HG02678 (cell line): ENCODE data around the gene KCTD3.

ENCODE experiments used
- ATAC-seq: cut with Tn5 transposase; IDR thresholded peaks from one replicate; pipeline ENCODE4 v1.9.1; 2021; ENCODE audit warnings: mild to moderate bottlenecking, moderate library complexity; ENCODE audit not compliant: unreplicated experiment

KCTD3 gene

DNA sequence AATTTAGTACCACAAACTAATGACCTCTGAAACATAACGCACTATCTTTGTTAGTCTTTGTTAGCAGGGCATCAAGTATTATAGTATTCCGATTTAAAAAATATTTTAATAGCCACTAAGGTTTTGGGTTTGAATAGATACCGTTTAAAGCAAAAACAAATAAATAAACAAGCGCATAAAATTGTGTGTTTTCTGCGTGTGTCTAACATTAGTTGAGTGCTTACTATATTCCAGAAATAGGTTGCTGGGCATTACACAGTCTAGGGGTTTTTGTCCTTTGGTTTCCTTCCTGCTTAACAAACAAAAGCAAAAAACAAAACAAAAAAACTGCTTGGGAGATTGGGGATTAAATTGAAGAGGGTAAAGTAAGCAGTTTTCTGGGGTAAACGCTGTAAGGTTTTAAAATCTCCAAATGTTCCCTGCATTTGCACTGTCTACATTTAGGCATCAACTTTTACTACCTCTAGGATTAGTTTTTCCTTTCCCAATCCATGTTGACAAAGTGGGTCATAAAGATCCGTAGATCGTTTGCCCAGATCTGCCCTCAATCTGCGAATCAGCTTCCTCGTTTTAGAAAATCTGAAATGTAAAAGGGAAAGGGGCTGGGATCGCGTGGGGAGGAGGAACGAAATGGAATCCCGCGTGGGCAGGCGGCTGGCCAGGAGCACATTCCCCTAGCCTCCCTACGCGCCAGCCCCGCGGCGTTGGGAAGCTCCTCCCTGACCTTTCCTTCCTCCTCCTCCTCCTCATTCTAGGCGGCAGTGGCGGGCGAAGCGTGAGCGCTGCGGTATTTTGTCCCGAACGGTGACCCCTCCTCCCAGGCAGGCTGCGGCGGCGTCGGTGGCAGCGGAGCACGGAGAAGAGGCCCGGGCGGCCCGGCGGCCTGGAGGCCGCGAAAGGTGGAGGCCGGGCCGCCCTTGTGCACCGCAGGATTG, at the start of gene KCTD3:
TSS of gene KCTD3 (plus strand) at position 749 of the 935 bp plus-strand sequence. CDS start 382 bp downstream, outside the sequence.
- ATAC-seq: peak; percentile 72

DNA sequence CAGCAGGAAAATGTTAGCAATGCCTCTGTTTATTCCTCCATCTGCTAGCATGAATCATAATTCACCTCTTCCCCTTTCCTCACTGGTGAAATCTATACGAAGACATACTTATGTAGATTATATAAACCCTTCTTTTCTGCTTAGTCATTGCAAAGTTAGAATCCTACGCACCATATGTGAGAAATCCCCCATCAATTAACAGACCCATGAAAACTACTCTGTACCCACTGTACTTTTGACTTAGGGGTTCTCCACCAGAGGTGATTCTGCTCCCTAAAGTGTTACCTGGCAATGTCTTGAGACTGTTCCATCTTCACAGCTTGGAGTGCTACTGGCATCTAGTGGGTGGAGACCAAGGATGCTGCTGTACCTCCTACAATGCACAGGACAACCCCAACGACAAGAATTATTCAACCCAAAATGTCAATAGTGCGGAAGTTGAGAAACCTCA, 49.6 kb upstream of the KCTD3 start:
- ATAC-seq: no peak

DNA sequence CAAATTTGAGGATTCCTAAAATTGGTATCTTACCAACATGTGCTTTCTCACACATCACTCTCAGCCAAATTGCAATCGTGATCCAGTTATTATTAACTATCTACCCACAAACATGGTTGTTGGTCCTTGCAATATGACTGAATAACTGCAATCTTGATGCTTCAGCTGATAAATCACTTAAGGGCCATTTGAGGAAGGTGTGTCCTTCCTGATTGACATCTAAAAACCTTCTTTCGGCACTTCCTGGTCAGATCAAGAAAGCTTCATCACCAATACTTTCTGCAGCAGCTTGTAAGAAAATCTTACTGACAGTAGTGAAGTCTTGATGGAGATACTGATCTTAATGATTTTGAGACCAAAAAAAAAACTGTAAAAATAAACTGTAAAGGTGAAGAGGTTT, 48.5 kb upstream of the KCTD3 start:
- no peak for ATAC-seq

DNA sequence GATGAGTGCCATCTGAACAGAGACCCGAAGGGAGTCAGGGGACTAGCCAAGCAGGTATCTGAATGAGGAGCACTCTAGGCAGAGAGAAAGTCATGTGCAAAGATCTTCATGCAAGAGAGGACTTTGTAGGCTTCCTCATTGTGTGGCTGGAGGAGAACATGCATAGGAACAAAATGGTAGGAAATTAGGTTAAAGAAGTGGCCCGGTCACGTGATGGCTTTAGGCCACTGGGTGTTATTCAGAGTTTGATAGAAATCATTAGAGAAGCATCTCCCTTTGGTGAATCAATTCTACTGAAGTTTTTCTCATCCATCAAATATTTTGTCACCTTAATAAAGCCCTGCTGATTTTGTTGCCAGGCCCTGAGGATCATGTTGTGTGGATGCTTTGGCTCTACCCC, 45.8 kb upstream of the KCTD3 start:
- ATAC-seq: no peak

DNA sequence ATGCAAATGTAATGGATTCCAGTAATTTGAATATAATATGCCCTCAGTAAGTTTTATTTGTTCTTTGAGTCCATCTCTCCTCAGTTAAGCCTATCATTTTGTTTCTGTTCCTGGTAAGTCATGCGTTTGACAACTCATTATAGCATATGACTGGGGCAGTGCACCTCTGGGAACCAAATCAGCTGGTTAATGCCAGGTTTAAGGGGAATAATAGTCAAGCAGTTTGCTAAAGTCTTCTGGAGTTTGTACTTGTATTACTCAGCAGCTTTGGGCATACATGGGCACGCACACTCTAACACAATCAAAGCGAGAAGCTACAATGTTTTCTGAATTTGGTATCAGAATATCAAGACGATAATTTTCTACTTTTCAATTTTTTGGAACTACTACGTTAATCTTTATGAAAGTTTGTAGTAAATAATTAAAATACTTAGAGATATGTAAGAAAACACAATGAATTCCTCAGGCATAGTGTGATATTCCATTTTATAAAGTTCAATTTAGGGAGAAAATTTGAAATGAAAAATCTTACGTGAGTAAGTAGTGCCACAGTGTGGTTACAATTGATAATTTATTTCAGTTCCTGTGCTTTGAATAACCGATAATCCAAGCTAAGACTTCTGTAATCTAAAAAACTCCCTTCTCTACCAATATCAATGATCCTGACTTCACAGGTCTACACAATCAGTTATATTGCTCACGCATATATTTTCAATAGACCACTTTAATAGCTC, 43.8 kb upstream of the KCTD3 start:
- no peak for ATAC-seq

DNA sequence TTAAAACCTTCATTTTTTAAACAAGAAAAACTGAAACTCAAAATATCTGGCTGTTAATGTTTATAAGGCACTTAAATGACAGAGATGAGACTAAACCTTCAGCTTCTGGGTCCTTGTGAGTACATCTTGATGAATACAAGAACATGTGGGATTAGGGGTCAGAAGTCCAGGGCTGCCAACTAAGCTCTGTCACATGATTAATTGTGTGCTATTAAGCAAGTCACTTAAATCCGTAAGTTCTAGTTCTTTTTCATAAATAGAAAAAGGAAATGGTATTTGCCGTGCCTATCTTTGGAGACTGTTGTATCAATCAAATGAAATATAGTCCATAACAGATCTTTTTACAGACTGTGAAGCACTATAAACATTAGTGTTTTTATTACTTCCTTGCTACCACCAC, 43.2 kb upstream of the KCTD3 start:
- no peak for ATAC-seq

DNA sequence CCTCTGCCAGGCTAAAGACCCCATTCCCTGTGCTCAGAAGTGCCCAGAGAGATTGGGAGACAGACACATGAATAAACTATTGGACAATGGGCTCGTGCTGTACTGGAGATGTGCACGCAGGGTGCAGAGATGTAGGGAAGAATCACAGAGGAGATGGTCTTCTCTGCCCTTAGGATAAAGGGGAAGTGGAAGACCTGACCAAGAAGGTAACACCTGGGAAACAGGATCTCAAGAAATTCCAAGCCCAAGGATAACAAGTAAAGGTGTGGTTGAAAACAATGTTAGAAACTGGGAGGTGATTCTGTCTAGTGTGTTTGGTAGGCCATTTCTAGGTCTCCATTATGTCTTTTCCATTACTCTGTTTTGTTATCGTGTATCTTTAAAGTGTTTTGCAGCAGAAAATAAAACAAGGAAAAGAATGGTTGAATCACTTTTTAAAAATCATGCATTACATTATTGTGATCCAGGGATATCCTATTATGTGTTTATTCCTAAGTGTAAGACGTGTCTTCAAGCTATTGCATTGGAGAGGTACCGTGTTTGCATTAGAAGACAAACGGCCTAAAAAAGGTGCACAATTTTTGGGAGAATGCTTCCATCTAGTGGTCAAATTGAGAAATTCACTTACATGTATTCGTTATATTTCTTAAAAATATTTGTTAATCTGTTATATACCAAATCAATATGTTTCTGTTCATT, 40.8 kb upstream of the KCTD3 start:
- no peak for ATAC-seq

DNA sequence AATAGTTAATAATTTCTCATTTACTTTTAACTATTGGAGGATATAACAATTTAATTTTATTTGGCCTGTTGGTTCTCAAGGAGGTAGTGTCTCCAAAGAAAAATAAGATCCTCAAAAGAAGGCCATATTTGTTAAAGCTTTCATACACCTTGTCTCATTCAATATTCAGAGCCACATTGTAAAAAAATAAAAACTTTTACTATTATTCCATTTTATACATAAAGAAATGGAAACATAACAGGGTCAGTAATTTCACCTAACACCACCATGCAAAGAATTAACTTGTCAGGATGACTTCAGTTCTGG, 40.3 kb upstream of the KCTD3 start:
- no peak for ATAC-seq

DNA sequence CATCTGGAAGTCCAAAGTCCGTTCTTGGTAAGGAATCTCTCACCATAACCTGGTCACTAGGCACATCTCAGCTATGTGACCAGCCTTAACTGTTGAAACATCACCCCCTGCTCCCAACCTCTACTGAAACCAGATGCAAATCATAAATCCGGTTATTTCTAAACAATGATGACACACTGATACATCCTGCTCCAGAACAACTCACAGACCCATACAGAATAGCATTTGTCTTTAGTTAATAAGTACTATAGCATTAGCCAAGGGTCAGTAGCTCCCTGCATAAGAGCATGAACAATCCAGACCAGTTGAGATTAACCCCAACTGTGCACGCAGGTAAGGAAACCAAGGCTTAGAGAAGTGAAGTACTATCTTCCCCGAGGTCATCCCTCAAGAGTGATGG, 38.0 kb upstream of the KCTD3 start:
- ATAC-seq: peak; percentile 43

DNA sequence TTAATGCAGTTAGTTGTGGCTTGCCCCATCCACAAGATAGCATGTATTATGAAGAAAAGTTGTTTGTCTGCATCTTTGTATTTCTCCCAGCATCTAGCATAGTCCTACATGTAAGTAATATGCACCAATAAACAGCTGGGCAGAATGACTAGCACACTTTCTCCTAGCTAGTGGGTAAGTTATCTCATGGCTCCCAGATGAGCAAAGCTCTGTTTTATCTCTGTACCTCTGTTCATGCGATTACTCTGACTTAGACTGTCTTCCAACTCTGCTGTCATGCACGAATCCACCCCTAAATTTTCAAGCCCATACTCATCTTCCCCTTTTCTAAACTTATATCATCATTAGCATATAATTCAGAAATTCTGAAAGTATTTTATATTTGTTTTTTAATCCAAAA, 37.5 kb upstream of the KCTD3 start:
- ATAC-seq: no peak

DNA sequence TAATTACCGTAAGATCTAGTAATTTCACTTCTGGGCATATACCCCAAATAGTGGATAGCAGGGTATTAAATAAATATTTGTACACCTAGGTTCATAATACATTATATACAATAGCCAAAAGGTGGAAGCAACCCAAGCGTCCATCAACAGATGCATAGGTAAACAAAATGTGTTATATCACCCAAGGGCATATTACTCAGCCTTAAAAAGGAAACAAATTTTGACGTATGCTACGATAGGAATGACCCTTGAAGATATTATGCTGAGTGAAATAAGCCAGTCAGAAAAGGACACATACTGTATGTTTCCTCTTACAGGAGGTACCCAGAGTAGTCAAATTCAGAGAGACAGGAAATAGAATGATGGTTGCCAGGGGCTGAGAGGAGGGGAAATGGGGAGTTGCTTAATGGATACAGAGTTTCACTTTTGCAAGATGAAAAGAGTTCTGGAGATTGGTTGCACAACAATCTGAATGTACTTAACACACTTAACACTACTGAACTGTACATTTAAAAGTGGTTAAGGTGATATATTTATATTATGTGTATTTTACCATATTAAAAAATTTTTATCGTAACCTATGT, 36.6 kb upstream of the KCTD3 start:
- ATAC-seq: no peak

DNA sequence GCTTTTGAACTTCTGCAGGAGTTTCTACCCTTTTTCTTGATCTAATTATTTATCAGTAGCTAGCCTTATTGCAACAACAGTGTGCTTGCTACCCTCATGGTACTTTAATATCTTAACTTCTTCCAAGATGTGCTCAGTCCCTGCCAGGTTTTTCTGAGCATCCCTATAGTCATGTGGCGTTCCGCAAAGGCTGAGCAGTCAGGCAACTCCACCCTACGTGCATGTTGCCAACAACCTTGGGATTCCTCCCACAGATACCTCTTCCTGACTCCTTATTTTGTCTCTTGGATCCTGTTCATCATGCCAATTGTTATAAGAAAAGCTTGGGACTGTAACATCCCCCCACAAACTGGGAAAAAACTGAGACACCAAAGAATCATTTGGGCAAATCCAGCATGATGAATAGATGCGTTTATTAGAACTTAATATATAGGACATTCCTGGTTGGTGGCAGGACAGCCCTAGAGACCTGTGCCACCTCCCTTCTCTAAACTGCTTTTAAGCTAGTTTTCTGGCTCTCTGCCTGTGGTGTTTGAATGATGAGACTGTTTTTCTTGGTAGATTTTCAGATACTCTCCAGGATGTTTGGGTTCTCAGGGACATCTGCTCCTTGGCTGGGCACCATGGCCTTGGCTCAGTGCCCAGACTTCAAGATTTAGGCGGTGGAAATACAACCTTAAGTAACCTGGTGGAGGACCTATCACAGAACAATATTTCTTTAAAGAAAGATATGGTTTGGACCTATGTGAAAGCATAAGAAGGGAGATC, 27.1 kb upstream of the KCTD3 start:
- no peak for ATAC-seq

DNA sequence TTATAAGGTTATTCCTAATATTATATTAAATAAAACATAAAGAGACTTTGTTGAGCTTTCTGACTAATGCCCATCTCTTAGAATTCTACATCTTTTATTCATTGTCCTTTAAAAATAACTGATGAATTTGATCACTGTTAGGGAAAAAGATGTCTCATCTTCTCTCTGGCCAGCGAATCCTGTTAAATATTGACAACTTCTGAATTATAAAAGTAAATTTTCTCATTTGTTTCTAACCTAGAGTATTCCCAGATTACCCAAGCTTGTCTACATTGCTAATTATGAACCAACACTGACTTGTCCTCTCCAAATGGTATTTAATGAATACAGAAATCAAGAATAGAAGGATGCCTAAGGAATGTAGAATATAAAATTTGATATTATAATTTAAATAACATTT, 24.8 kb upstream of the KCTD3 start:
- no peak for ATAC-seq

DNA sequence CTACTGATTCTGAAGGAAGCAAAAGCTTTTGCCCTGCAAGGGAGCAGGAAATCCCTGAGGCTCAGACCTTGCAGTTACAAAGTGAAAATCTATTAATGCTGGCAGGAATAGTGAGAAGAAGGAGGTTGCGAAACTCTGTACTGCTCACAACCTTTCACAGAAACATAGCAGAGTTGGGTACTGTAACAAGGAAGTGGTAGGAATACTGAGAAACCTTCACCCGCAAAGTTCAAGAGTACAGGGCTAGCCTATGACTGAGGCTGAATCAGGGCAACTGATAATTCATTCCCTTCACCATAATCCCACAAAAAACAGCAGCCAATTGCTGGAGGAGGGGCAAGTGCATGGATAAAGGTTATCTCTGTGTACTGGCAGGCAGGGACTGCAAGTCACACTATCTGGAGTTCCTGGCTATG, 23.9 kb upstream of the KCTD3 start:
- peak; percentile 93 for ATAC-seq

DNA sequence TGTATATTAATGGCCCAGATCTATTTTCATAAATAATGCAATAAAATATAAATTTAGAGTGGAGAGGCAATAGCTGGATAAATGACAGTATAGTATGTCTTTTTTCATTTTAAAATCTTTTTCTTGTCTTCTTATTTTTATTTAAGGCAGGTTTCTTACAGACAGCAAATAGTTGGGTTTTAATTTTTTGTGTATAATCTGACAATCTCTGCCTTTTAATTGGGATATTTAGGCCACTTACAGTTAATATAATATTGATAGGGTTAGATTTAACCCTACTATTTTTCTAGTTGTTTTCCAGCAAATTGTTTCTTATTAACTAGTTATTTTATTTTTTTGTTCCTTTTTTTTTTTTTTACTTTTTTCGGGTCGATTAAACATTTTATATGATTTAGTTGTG, 23.3 kb upstream of the KCTD3 start:
- ATAC-seq: no peak

DNA sequence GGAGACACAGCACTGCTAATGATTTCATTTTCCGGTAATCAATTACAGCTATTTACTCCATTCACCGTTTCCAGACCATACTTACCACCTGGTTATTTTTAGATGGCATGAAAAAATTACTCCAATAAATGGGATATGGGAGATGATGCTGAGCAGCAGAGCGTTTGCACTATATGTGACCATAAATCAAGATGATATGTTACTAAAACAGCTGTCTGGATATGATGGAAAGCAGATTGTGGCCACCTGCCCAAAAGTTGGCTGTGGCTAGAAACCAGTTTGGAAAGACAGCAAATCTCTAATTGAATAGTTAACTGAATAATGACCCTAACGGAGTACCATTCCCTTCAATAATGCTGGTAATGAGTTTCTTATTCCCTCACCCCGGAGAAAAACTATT, 22.5 kb upstream of the KCTD3 start:
- ATAC-seq: no peak

DNA sequence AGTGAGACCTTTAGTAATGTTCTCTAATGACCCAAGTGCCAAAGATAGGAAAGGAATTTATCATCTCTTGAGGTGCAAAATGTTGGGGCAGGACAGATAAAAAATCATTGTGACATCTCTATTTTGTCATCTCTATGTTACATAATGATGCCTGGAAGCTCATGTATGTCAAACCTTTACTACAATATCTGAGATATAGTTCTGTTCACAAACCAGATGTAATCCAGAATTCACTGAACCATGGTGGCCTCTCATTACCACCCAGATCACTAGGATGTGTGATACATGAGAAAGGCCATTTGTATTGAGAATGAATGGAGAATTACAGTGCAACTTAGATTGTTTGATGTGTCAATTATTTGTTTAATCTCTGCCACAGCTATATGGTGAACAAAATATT, 22.0 kb upstream of the KCTD3 start:
- no peak for ATAC-seq

DNA sequence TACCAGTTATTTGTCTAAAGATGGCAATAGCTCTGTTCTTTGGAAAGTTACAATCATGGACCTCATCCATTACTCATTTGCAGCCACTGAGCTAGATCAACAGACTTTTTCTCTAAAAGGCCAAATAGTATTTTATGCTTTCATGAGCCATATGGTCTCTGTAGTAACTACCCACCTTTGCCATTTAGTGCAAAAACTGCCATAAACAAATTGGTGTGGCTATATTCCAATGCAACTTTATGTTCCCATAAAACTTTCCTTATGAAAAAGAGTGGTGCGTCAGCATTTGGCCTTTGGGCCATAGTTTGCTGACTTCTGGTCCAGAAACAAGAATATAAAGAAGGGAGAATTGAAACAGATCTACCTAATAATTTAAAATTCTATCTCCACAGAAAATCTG, 20.1 kb upstream of the KCTD3 start:
- no peak for ATAC-seq

DNA sequence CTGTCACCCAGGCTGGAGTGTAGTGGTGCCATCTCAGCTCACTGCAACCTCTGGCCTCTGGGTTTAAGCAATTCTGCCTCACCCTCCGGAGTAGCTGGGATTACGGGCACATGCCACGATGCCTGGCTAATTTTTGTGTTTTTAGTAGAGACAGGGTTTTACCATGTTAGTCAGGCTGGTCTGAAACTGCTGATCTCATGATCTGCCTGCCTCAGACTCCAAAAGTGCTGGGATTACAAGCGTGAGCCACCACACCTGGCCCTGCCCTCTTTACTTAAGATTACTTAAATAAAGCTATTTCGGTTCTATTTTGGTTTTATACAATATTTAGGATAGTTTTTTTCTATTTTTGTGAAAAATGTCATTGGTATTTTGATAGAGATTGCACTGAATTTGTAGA, 15.3 kb upstream of the KCTD3 start:
- no peak for ATAC-seq

DNA sequence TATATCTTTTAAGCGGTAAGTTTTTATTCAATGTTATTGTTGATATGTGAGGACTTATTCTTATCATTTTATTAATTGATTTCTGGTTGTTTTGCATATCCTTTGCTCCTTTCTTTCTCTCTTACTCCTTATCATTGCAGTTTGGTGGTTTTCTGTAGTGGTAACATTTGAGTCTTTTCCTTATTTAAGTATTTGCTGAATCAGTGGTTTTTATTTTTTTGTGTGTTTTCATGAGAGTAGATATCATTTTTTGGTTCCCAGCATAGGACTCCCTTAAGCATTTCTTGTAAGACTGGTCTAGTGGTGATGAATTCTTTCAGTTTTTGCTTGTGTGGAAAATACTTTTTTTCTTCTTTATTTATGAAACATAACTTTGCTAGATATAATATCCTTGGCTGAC, 12.2 kb upstream of the KCTD3 start:
- no peak for ATAC-seq

DNA sequence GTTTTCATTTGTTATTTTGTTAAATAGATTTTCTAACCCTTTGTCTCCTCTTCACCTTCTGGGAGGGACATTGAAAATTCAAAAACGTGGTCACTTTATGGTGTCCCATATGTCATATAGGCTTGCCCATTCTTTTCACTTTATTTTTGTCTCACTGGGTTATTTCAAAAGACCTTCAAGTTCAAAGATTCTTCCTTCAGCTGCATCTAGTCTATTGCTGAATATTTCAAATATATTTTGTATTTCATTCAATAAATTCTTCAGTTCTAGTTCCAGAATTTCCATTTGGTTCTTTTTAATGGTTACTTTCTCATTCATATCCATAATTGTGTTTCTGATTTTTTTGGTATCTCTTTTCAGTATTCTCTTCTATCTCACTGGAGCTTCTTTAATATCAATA, 11.6 kb upstream of the KCTD3 start:
- ATAC-seq: no peak
